B cell (primary cell): ENCODE results near the gene PRKN. TPM values are rescaled to one million over a fixed set of nuclear protein-coding genes. Genes with fewer than 3 reads are reported as not detected.

Experiments used
- ATAC-seq: fragments of 200-7000 bp; cut with Tn5 transposase; one replicate; pipeline ENCODE4 v1.10.0; 2021; ENCODE audit warnings: low read depth, mild to moderate bottlenecking, moderate number of reproducible peaks, moderate library complexity
- CTCF ChIA-PET: fragments of 350-600 bp; sonication (Branson Sonifier 250); formaldehyde crosslinking; loops from one replicate; lab custom pipeline; 2021; ENCODE audit warnings: antibody characterized with exemption, inconsistent platforms; lab: Charles Lee
- POLR2A ChIA-PET: fragments of 350-600 bp; sonication (Branson Sonifier 250); formaldehyde crosslinking; loops from one replicate; lab custom pipeline; 2021; ENCODE audit warnings: antibody characterized with exemption; lab: Charles Lee
- DNase-seq: peaks from one replicate; pipeline ENCODE4 v3.0.0; 2013
- H2AFZ ChIP-seq: 2 replicates; pipeline ENCODE4 v1.6.1; 2012; ENCODE audit warnings: mild to moderate bottlenecking, low read depth, low read length; ENCODE audit not compliant: insufficient read depth, poor library complexity, severe bottlenecking
- H3K27ac ChIP-seq, 2 donors: 1 replicate in 1 of 2; 2 replicates in 1 of 2; pipeline ENCODE4 v1.5.1; 2012 to 2013; ENCODE audit warnings: low read length in 2 of 2, mild to moderate bottlenecking in 2 of 2, moderate library complexity in 1 of 2
- H3K27me3 ChIP-seq, 4 experiments: fragments of 200-600 bp in 1 of 4; sonication (generic) in 1 of 4; replicated peaks in 1 of 4; 1 replicate in 2 of 4; 2 replicates in 2 of 4; pipeline versions ENCODE4 v1.6.1 to v1.7.0; 2013 to 2016; ENCODE audit warnings: low read length in 3 of 4, mild to moderate bottlenecking in 2 of 4, mixed read lengths in 1 of 4, moderate library complexity in 1 of 4; ENCODE audit not compliant: insufficient read depth in 4 of 4, control insufficient read depth in 3 of 4; ENCODE audit errors: control extremely low read depth in 1 of 4
- H3K36me3 ChIP-seq, 2 experiments: replicated peaks in 1 of 2; 1 replicate in 1 of 2; 2 replicates in 1 of 2; pipeline versions ENCODE4 v1.6.1 to v1.7.1; 2013; ENCODE audit warnings: low read length in 1 of 2; ENCODE audit not compliant: insufficient read depth in 2 of 2, control insufficient read depth in 1 of 2; ENCODE audit errors: control extremely low read depth in 1 of 2, extremely low read depth in 1 of 2
- H3K4me1 ChIP-seq, 2 donors: fragments of 200-600 bp in 1 of 2; sonication (generic) in 1 of 2; 1 replicate in 1 of 2; 2 replicates in 1 of 2; pipeline versions ENCODE4 v1.5.1 to v1.6.1; 2013 to 2017; ENCODE audit warnings: low read length in 2 of 2; ENCODE audit not compliant: control insufficient read depth in 2 of 2, insufficient read depth in 2 of 2
- H3K4me2 ChIP-seq: replicated peaks from 2 replicates; pipeline ENCODE3; 2012; ENCODE audit warnings: mild to moderate bottlenecking, low read depth, low read length; ENCODE audit not compliant: poor library complexity, severe bottlenecking
- H3K4me3 ChIP-seq, 5 experiments: fragments of 200-600 bp in 1 of 5; sonication (generic) in 1 of 5; 1 replicate in 3 of 5; 2 replicates in 2 of 5; pipeline versions ENCODE4 v1.5.1 to v1.7.0; 2011 to 2016; ENCODE audit warnings: low read length in 4 of 5, mild to moderate bottlenecking in 4 of 5, low read depth in 2 of 5, control low read depth in 1 of 5, moderate library complexity in 1 of 5; ENCODE audit not compliant: insufficient read depth in 1 of 5; ENCODE audit errors: control extremely low read depth in 1 of 5, extremely low read depth in 1 of 5
- H3K79me2 ChIP-seq: fragments of 200-600 bp; sonication (generic); one replicate; pipeline ENCODE4 v1.6.0; 2016; ENCODE audit warnings: low read length; ENCODE audit not compliant: control insufficient read depth, insufficient read depth
- H3K9ac ChIP-seq: fragments of 200-600 bp; sonication (generic); 2 replicates; pipeline ENCODE4 v1.6.1; 2017; ENCODE audit warnings: mild to moderate bottlenecking, low read length, moderate library complexity
- H3K9me3 ChIP-seq, 3 donors: one replicate each; pipeline versions ENCODE4 v1.6.1 to v1.7.1; 2013; ENCODE audit warnings: low read length in 2 of 3; ENCODE audit not compliant: control insufficient read depth in 2 of 3, insufficient read depth in 1 of 3; ENCODE audit errors: control extremely low read depth in 1 of 3
- H4K20me1 ChIP-seq: 2 replicates; pipeline ENCODE4 v1.6.0; 2012; ENCODE audit warnings: mild to moderate bottlenecking, low read length; ENCODE audit not compliant: insufficient read depth, control insufficient read depth, poor library complexity, severe bottlenecking
- H3K27ac Mint-ChIP-seq: one replicate; pipeline ENCODE4 v1.8.0; 2021; ENCODE audit warnings: mixed read lengths
- H3K27me3 Mint-ChIP-seq: one replicate; pipeline ENCODE4 v1.8.0; 2021; ENCODE audit warnings: mixed read lengths
- H3K4me1 Mint-ChIP-seq: one replicate; pipeline ENCODE4 v1.8.0; 2021; ENCODE audit warnings: mixed read lengths
- H3K4me3 Mint-ChIP-seq: one replicate; pipeline ENCODE4 v1.8.0; 2021; ENCODE audit warnings: mixed read lengths
- H3K9me3 Mint-ChIP-seq: one replicate; pipeline ENCODE4 v1.8.0; 2022; ENCODE audit warnings: mixed read lengths; ENCODE audit not compliant: insufficient read depth
- EZH2 ChIP-seq: IDR thresholded peaks from 2 replicates; pipeline ENCODE4 v1.6.1; 2012; ENCODE audit warnings: borderline replicate concordance, low read depth, mild to moderate bottlenecking, moderate library complexity, low read length; ENCODE audit not compliant: insufficient read depth, poor library complexity, severe bottlenecking
- WGBS: methylation state at CpG from one replicate; pipeline ENCODE4 v1.1.5; 2013; ENCODE audit warnings: missing lambda C conversion rate; ENCODE audit not compliant: insufficient coverage; 5-methylcytosine and 5-hydroxymethylcytosine counted together
- intact Hi-C: fragments of 100-400 bp; cut with micrococcal nuclease; formaldehyde crosslinking; loops from one replicate; pipeline ENCODE4 v1.10.0; 2022
- polyA plus RNA-seq: library from polyadenylated mRNA; depleted of rRNA; stranded (reverse); fragments of >200 nt; gene quantifications from 2 replicates; pipeline ENCODE4 v1.2.3, GENCODE V29; 2012
- total RNA-seq, 2 donors: library from RNA; stranded (reverse); fragments of 120-200 nt in 1 of 2; gene quantifications; 1 replicate in 1 of 2; 2 replicates in 1 of 2; pipeline versions ENCODE4 v1.2.3 to v1.2.4, GENCODE V29; 2013 to 2022
- TF ChIP-seq, protein P1 (sequence below): fragments of 200-600 bp; IDR thresholded peaks from one replicate; pipeline ENCODE4 v1.8.0; 2022; ENCODE audit warnings: antibody characterized with exemption, mild to moderate bottlenecking

Gene PRKN
- total and polyA plus RNA-seq, 2 donors (not counting 1 experiment from before 2014, with no cell fraction given), result 1.6 to 6.2 TPM

DNA sequence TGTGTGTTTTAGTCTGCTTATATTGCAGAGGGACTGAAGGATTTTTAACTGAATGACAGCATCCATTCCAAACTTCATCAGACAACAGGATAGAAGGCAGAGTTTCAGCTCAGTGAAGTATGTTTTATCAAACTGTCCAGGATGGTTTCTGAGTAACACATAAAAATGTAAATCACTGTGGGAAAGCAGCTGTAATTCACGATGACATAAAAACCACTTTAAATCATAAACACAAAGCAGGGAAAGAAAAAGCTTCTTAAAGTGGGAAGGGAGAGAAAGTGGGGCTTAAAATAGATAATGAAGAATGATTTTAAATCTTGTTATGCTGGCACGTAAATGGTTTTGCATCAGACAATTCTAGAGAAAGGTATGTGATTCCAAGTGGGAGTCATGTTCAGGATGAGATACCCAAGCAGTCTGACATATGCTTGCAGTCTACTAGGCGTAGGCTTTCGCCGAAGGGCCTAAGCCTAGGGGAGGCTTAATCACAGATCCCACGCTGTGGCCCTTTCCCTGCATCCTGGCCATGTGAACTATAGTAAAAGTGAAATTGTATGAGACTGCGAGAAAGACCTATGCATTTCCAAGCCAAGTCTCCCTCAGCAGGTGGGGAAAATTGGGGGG is 610.6 kb downstream of the PRKN start:
- ChIA-PET POLR2A (no interaction called here), CTCF (no interaction called here)
- Mint-ChIP-seq H3K9me3 (no peaks in the 10 kb centered on the region), H3K27ac (no peak overlapping the region), H3K27me3 (no peaks in the 10 kb centered on the region), H3K4me3 (no peak overlapping the region), H3K4me1 (no peaks in the 10 kb centered on the region)
- H3K36me3 ChIP-seq, result no peaks in the 10 kb centered on the region
- no peak for DNase-seq
- TF ChIP-seq, protein P1, sequence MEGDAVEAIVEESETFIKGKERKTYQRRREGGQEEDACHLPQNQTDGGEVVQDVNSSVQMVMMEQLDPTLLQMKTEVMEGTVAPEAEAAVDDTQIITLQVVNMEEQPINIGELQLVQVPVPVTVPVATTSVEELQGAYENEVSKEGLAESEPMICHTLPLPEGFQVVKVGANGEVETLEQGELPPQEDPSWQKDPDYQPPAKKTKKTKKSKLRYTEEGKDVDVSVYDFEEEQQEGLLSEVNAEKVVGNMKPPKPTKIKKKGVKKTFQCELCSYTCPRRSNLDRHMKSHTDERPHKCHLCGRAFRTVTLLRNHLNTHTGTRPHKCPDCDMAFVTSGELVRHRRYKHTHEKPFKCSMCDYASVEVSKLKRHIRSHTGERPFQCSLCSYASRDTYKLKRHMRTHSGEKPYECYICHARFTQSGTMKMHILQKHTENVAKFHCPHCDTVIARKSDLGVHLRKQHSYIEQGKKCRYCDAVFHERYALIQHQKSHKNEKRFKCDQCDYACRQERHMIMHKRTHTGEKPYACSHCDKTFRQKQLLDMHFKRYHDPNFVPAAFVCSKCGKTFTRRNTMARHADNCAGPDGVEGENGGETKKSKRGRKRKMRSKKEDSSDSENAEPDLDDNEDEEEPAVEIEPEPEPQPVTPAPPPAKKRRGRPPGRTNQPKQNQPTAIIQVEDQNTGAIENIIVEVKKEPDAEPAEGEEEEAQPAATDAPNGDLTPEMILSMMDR, result no peak
- no peak for TF ChIP-seq EZH2
- H3K4me3 ChIP-seq, result no peak overlapping the region
- no peaks in the 10 kb centered on the region for H3K27me3 ChIP-seq
- no peak overlapping the region for H3K9ac ChIP-seq
- WGBS, result 95% methylated on average over 5 of the region's 7 CpGs
- H3K9me3 ChIP-seq, result no peaks in the 10 kb centered on the region
- no peak overlapping the region for H3K27ac ChIP-seq
- H3K4me1 ChIP-seq, result no peaks in the 10 kb centered on the region
- no peak overlapping the region for H2AFZ ChIP-seq
- intact Hi-C loops, result no loop called here
- H3K79me2 ChIP-seq, result no peaks in the 10 kb centered on the region
- H3K4me2 ChIP-seq, result no peak overlapping the region
- ATAC-seq, result no peak
- no peaks in the 10 kb centered on the region for H4K20me1 ChIP-seq

DNA sequence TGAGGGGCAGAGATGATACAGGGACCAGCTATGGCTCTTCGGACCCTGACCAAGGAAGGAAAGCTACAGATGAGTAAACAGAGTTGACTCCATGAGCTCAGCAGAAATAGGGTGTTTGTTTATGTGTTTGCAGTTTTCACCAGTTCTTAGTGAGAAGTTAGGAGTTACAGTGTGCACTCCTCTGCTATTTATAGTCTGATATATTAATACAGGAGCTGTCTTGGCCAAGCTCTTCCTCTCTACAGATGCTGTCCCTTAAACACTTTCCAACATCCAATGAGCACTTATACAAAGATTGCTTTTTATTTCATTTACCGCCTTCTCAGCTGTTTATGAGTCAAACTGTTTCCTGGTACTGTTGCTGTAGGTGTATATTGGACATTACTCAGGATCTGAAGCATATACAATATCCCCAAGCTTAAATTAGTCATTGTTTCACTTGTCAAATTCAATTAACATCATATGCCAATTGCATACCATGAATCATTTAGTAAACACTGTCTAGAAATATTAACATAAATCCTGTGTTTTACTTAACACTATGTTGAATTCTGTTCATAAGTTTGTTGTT is 618.0 kb downstream of the PRKN start:
- H3K4me1 ChIP-seq, result no peaks in the 10 kb centered on the region
- DNase-seq, result no peak
- no peak overlapping the region for H3K4me3 Mint-ChIP-seq

More for the DNA sequence above, 618.0 kb downstream of the PRKN start:
- H3K27me3 Mint-ChIP-seq, result no peaks in the 10 kb centered on the region
- ChIA-PET CTCF (no interaction called here), POLR2A (no interaction called here)
- no peaks in the 10 kb centered on the region for H3K79me2 ChIP-seq
- no peak overlapping the region for H3K4me2 ChIP-seq
- no peaks in the 10 kb centered on the region for H3K36me3 ChIP-seq
- no CpG with 5 or more reads among the region's 2 CpGs for WGBS
- no peaks in the 10 kb centered on the region for H4K20me1 ChIP-seq
- ATAC-seq, result no peak
- no peaks in the 10 kb centered on the region for H3K4me1 Mint-ChIP-seq
- intact Hi-C loops, result no loop called here
- H3K9me3 ChIP-seq, result no peaks in the 10 kb centered on the region
- H3K9ac ChIP-seq, result no peak overlapping the region
- TF ChIP-seq, protein P1, result no peak
- TF ChIP-seq EZH2, result no peak
- no peak overlapping the region for H3K27ac Mint-ChIP-seq
- no peaks in the 10 kb centered on the region for H3K27me3 ChIP-seq
- no peak overlapping the region for H2AFZ ChIP-seq
- no peak overlapping the region for H3K27ac ChIP-seq
- peaks cover 6% of the 10 kb centered on the region for H3K9me3 Mint-ChIP-seq
- H3K4me3 ChIP-seq, result no peak overlapping the region
